Keratinocyte (primary cell): Measurements from ENCODE around the gene MOGAT2. TPM values are rescaled to one million over a fixed set of nuclear protein-coding genes. Genes with fewer than 3 reads are reported as not detected.

Experiments
- DNase-seq: peaks from one replicate; pipeline ENCODE4 v3.0.0-alpha.2; 2011; ENCODE audit warnings: low read depth, missing footprints, low spot score
- FAIRE-seq: peaks from 2 replicates; lab custom pipeline; 2011; peaks lifted over from hg19 to GRCh38; lab: Jason Lieb, UNC
- H2AFZ ChIP-seq: 2 replicates; pipeline ENCODE4 v1.6.0; 2012; ENCODE audit warnings: low read length, control low read depth, inconsistent platforms; ENCODE audit not compliant: control insufficient read depth
- H3K27ac ChIP-seq: 2 replicates; pipeline ENCODE4 v1.5.1; 2011; ENCODE audit warnings: low read length; ENCODE audit not compliant: control insufficient read depth, insufficient read depth
- H3K27me3 ChIP-seq: 3 replicates; pipeline ENCODE4 v1.6.0; 2011; ENCODE audit warnings: low read length; ENCODE audit not compliant: control insufficient read depth, insufficient read depth; ENCODE audit errors: extremely low read depth
- H3K36me3 ChIP-seq, 2 experiments: 2 replicates in 1 of 2; 3 replicates in 1 of 2; pipeline ENCODE4 v1.5.1; 2011; ENCODE audit warnings: low read length in 2 of 2, mild to moderate bottlenecking in 1 of 2; ENCODE audit not compliant: control insufficient read depth in 2 of 2, insufficient read depth in 2 of 2; ENCODE audit errors: extremely low read depth in 1 of 2
- H3K4me1 ChIP-seq: 3 replicates; pipeline ENCODE4 v1.5.1; 2011; ENCODE audit warnings: low read length; ENCODE audit not compliant: control insufficient read depth, insufficient read depth; ENCODE audit errors: extremely low read depth
- H3K4me2 ChIP-seq: 3 replicates; pipeline ENCODE4 v1.6.0; 2011; ENCODE audit warnings: low read depth, low read length; ENCODE audit not compliant: control insufficient read depth, insufficient read depth; ENCODE audit errors: extremely low read depth
- H3K4me3 ChIP-seq, 3 experiments: fragments of 200-600 bp in 1 of 3; sonication (generic) in 1 of 3; 2 replicates in 2 of 3; 3 replicates in 1 of 3; pipeline ENCODE4 v1.5.1; 2011 to 2016; ENCODE audit warnings: low read length in 3 of 3, mild to moderate bottlenecking in 3 of 3, control low read depth in 2 of 3, inconsistent platforms in 1 of 3, low read depth in 1 of 3, mixed read lengths in 1 of 3, mixed run types in 1 of 3, moderate library complexity in 1 of 3; ENCODE audit not compliant: control insufficient read depth in 2 of 3, insufficient read depth in 2 of 3; ENCODE audit errors: extremely low read depth in 1 of 3
- H3K79me2 ChIP-seq: 2 replicates; pipeline ENCODE4 v1.6.0; 2012; ENCODE audit warnings: low read length; ENCODE audit not compliant: control insufficient read depth, insufficient read depth
- H3K9ac ChIP-seq: 3 replicates; pipeline ENCODE4 v1.6.0; 2011; ENCODE audit warnings: low read length; ENCODE audit not compliant: control insufficient read depth, insufficient read depth; ENCODE audit errors: extremely low read depth
- H3K9me1 ChIP-seq: 3 replicates; pipeline ENCODE4 v1.6.0; 2011; ENCODE audit warnings: low read length; ENCODE audit not compliant: control insufficient read depth, insufficient read depth; ENCODE audit errors: extremely low read depth
- H3K9me3 ChIP-seq: 2 replicates; pipeline ENCODE4 v1.5.1; 2012; ENCODE audit warnings: low read depth, low read length; ENCODE audit not compliant: control insufficient read depth
- H4K20me1 ChIP-seq: 3 replicates; pipeline ENCODE4 v1.6.0; 2011; ENCODE audit warnings: low read length; ENCODE audit not compliant: control insufficient read depth, insufficient read depth; ENCODE audit errors: extremely low read depth
- CTCF ChIP-seq, 3 experiments: IDR thresholded peaks in 1 of 3; conservative IDR thresholded peaks in 1 of 3; optimal IDR thresholded peaks in 1 of 3; 2 replicates in 2 of 3; 3 replicates in 1 of 3; pipeline versions ENCODE3 to v1.5.1; 2011; ENCODE audit warnings: low read length in 3 of 3, mild to moderate bottlenecking in 3 of 3, moderate library complexity in 2 of 3, control low read depth in 1 of 3, inconsistent platforms in 1 of 3; ENCODE audit not compliant: insufficient read depth in 2 of 3; ENCODE audit errors: extremely low read depth in 1 of 3
- EZH2 ChIP-seq: IDR thresholded peaks from one replicate; pipeline ENCODE4 v1.6.1; 2012; ENCODE audit warnings: inconsistent platforms, mild to moderate bottlenecking, low read length, moderate library complexity
- dilution Hi-C: fragments of 300-500 bp; cut with MboI; formaldehyde crosslinking; loops from one replicate; pipeline ENCODE4 v1.7.0; 2020; ENCODE audit warnings: low sequenced_read_pairs; ENCODE audit not compliant: extremely low pct_ligation_motif_present
- polyA plus RNA-seq, 5 experiments: library from polyadenylated mRNA; depleted of rRNA in 3 of 5; stranded (reverse) in 3 of 5; stranded (forward) in 1 of 5; unstranded in 1 of 5; fragments of >200 nt; gene quantifications; 1 replicate in 1 of 5; 2 replicates in 3 of 5; 3 replicates in 1 of 5; pipeline versions ENCODE4 v1.2.1 to v1.2.3, GENCODE V29; 2011 to 2012; ENCODE audit warnings: missing spikeins in 2 of 5, low read depth in 1 of 5, low replicate concordance in 1 of 5

The MOGAT2 gene
- polyA plus RNA-seq, 1 donor (not counting 4 experiments of a cell fraction or from before 2014, with no cell fraction given): not detected

GRCh38 chr11:75776546-75776945 lies 58.9 kb downstream of the MOGAT2 start:
- DNase-seq (no peak), FAIRE-seq (no peak)
- Histone ChIP-seq H3K9me1 (no peaks in the 10 kb centered on the region), H3K9ac (no peak overlapping the region), H3K27me3 (peaks cover 3% of the 10 kb centered on the region), H3K9me3 (no peaks in the 10 kb centered on the region), H3K36me3 (no peaks in the 10 kb centered on the region), H4K20me1 (no peaks in the 10 kb centered on the region), H3K27ac (no peak overlapping the region), H3K4me3 (no peak overlapping the region), H2AFZ (no peak overlapping the region), H3K4me1 (peaks cover 8% of the 10 kb centered on the region), H3K79me2 (no peaks in the 10 kb centered on the region), H3K4me2 (no peak overlapping the region)
- TF ChIP-seq EZH2: no peak
- TF ChIP-seq CTCF (optimal IDR thresholded peaks at IDR 0.05 in 1 of 3, IDR thresholded peaks at IDR 0.05 in 1 of 3, conservative IDR thresholded peaks at IDR 0.05 in 1 of 3; ENCODE audit: extremely low read depth in 1 of 3, insufficient read depth in 2 of 3, low read length in 3 of 3): no peak
- dilution Hi-C loops: no loop called here

- Histone ChIP-seq H3K79me2 (no peaks in the 10 kb centered on the region), H4K20me1 (no peaks in the 10 kb centered on the region), H2AFZ (no peak overlapping the region), H3K4me1 (peaks cover 8% of the 10 kb centered on the region), H3K27me3 (no peaks in the 10 kb centered on the region), H3K9me3 (no peaks in the 10 kb centered on the region), H3K4me2 (no peak overlapping the region), H3K36me3 (no peaks in the 10 kb centered on the region), H3K4me3 (no peak overlapping the region), H3K9me1 (no peaks in the 10 kb centered on the region), H3K9ac (no peak overlapping the region), H3K27ac (no peak overlapping the region)
- TF ChIP-seq EZH2 (no peak), CTCF (optimal IDR thresholded peaks at IDR 0.05 in 1 of 3, IDR thresholded peaks at IDR 0.05 in 1 of 3, conservative IDR thresholded peaks at IDR 0.05 in 1 of 3; ENCODE audit: extremely low read depth in 1 of 3, insufficient read depth in 2 of 3, low read length in 3 of 3) (no peak)
- FAIRE-seq (no peak), DNase-seq (no peak)
- dilution Hi-C loops: no loop called here
Observed at GRCh38 chr11:75777461-75778110, 59.9 kb downstream of the MOGAT2 start.
